HUDEP-2 (cell line): ENCODE data around the gene JAML.

ENCODE experiments used
- DNase-seq, 76 experiments: peaks; one replicate each; lab custom pipeline; 2025; ENCODE audit not compliant: unreplicated experiment in 76 of 76; lab: John Stamatoyannopoulos, UW

The JAML gene

DNA sequence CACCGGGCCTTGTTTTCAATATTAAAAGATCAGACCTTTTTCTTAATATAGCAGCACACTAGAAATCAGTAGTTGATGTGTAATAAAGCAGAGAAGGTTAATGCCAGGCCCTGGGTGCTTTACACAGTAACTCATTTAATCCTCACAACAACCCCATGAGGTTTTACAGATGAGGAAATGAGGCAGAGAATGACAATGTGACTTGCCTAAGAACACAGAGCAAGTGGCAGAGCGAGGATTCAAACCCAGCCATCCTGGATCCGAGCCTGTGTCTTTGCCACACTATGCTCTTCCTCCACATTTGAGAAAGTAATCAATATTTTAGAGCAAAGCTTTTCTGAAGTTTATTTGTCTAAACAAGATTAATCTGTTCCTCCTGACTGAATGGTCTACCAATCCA is 7.2 kb downstream of the JAML start:
- DNase-seq = no peak

DNA sequence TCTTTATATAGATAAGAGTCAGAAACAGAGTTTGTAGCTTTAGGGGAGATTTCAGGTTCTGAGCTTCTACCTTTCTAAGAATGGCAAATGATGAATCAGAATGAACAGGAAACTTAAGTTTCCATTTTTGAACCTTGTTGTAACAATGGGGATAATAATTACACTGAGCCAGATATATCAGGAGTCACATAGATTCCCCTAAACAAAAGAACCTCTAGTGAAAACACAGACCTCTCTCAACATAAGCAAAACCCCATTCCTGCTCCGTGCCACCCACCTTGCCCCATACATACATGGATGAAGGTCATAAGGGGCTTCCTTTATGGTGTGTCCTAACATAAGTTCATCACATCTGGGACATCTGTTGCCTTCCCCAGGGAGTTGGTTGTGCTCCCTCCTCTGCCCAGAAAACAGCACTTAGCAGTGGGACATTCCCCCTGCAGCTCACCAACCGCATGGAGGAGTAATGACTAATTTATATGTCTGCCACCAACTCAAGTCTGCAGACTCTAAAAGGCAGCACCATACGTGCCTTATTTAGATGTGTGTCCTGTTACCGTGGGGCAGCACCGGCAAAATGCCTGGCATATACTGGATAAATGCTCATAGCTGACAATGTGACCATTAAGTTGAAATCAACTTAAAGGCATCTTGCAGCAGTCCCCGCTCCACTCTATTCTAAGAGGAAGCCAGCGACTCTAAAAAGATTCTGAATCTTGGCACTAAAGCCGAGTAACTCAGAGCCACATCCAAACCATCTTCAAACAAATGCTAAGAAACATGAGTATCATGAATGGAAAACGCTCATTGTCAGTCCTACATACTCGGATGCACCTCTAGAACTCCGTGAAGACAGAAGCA is 8.0 kb downstream of the JAML start:
- no peak for DNase-seq

DNA sequence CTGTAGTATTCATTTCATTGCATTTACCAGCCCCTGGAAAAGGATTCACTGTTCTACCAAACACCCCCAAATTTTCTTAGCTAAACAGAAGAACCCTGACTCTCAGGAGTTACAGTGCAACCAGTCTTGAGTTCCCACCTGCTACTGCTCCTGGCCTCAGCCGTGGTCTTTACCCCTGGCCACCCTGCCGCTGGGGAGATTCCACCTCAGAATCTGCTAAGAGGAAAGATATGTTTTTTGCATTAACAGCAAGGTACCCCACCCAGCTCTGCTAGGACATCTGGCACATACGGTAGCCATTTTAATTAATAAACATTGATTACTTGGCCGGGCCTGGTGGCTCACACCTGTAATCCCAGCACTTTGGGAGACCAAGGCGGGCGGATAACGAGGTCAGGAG is 9.0 kb downstream of the JAML start:
- no peak for DNase-seq

DNA sequence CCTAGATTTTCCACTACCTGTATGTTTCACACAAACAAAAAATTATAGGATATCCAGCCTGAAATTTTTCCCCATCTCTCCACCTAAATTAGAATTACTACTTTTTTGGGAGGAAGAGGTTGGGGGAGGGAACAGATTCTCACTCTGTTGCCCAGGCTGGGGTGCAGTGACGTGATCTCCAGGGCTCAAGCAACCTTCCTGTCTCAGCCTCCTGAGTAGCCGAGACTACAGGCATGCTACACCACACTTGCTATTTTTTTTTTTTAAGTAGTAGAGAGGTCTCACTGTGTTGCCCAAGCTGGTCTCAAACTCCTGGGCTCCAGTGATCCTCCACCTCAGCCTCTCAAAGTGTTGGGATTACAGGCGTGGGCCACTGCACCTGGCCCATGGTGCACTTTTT is 9.5 kb downstream of the JAML start:
- no peak for DNase-seq

DNA sequence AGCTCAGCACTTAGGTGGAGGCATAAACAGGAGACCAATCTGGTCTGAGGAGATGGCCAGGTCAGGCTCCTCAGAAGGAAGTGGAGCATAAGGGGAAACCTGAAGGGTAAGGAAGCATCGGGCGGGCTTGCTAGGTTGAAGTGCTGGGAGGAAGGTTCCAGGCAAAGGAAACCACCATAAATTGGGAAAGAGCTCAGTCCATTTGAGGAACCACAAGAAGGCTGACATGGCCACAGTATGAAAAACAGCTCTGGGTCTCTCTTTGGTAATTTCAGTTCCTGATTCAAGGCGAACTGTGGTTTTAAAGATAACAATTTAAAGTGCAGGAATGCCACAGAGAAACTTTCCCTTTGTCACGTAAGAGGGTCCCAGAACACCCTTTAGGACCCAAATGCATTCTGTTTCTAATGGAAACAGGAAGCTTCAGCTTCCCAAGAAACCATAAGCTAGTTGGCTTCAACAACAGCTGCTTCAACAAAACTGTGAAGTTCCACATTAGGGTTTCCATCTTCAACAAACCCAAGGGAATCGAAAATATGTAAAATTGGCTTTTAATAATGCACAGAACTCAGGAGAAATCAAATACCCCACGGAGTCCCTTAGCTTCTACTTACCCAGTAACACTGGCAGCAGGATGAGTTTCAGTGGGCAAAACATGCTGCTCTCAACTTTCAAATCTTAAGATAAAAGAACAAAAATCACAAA is 10.4 kb downstream of the JAML start:
- DNase-seq = no peak

DNA sequence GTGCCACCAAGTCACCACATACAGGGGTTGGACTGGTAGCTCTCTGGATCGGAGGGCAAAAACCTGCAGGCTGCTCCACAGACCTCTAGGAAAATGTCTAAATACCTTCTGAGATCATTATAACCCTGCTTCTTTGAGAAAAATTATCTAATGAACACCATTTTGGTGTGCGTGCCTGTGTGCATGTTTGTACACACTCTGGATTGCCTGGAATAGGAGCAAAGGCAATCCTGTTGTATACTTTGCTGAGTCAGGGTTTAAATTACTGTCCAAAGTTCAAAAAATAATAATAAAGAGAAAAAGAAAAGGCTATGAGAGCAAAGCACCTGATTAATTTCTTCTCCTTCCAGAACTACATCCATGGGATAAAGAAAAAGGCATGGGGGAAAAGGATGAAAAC is 11.0 kb downstream of the JAML start:
- DNase-seq = no peak

DNA sequence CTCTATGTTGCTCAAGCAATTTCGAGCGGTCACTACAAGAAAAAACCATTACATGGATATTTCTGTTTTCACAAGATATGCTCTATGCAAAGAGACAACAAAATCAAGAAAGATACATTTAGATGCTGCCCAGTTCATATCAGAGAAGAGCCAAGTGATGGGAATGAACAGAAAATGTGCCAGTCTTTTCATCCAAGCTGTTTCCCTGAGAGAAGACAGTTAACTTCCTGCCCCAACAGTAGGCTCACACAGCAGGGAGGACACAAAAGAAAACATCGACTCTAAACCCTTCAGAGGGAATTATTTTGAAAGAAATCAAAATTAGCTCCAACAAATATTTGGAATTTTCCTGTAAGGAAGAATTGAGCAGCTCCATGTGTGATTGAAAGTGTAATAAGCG is 11.6 kb downstream of the JAML start:
- no peak for DNase-seq

DNA sequence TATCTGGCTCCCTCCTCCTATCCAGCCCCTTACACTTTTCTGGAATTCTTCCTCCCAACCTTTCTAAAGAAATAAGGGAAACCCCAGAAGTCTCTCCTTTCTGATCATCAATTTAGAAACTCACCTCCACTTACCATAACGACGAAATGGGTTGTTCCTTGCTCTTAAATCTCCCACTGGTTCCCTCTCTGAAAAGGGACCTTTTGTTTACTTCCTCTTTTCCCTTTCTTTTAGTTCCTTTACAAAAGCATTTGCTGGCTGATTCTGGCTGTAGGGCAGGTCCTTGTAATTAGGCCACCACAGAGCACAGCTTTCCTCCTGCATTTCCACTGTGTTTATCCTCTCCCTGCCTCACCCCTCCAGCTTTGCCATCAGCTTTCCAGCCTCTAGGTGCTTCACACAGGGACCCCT is 12.0 kb downstream of the JAML start:
- no peak for DNase-seq

DNA sequence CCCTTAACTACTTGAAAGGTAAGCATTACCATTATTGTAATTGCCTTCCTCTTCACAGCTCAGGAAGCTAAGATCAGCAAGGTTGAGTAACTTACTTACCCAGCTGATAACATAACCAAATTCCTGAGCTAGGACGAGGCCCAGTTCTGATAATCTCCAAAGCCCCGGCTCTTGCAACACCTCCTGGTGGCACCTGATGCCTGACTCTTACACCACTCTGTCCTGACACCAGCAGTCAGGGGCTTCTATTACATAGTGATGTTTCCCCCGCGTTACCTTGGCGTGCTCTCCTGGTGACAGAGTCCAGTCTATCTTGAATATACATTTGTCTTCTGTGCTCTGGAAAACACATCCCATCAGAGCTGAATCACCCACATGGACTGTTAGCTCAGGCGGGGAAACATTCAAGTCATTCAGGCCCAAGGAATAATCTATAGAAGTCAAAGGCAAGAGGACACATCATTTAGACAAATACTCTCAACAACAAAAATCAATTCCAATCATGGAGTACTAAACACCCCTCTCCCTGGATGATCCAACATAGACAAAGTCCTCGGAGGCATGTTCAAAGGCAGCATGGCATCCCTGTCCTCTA is 12.6 kb downstream of the JAML start:
- DNase-seq = no peak

DNA sequence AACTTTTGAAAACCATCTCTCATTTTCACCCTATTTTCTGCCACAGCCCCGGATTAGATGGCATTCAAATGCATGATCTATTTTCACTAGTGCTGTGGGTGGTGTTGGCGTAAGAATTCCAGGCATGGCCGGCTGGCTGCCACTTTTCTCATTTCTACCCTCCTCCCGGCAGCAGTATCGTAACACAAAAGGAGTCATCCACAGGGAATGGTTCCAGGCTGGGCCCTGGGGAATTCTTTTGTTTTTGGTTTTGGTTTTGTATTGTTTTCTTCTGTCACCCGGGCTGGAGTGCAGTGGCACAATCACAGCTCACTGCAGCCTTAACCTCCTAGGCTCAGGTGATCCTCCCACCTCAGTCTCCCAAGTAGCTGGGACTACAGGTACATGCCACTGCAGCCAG is 13.8 kb downstream of the JAML start:
- DNase-seq = no peak

DNA sequence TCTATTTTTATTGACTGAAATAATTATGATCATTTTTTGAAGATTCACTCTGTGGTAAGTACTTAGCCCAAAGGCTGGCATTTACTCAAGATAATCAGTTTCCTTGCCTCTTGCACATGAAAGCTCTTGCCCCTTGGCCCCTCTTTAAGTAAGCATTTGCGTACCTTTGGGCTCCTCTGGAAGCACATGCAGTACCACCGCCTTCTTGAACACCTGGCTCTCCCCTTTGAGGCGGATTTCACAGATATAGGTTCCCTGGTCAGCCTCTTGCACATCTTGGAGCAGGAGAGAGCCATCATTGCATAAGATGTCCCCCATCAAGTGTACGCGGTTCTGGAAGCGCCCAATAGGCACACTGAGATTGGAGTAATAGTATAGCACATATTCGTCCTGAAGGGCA is 14.5 kb downstream of the JAML start:
- no peak for DNase-seq

DNA sequence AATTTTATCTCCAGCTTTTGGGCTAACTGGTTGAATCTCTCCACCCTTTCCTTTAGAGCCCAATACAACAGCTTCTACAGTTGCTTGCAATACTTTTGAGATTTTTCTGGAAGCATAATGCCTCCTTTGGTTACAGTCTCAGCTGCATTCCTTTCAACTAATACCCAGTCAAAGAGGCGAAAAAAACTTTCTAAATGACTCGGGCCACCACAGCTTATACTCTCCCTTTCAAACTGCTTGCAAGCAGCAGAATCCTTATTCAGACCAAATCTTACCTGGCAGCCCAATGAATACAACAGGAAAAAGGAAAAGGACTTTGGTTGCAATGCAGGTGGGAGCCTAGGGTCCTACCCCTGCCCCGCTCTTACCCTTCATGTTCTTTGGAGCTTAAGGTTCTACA is 15.8 kb downstream of the JAML start:
- no peak for DNase-seq

DNA sequence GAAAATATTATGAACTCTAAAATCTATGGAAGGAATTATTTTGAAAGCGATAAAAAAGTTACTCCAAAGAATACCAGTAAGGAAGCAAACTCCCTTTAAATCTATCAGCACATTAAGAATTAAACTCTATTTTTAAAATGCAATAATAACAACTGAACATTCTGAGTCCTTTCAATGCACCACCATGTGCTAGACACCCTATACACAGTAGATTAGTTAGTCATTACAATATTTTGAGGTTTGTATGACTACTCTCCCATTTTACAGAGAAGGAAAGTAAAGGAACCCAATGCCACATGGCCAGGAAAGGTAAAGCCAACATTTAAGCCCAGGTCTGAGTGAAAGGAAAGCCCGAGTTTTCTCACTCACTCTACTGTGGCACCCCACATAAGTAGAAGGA is 17.7 kb downstream of the JAML start:
- no peak for DNase-seq

DNA sequence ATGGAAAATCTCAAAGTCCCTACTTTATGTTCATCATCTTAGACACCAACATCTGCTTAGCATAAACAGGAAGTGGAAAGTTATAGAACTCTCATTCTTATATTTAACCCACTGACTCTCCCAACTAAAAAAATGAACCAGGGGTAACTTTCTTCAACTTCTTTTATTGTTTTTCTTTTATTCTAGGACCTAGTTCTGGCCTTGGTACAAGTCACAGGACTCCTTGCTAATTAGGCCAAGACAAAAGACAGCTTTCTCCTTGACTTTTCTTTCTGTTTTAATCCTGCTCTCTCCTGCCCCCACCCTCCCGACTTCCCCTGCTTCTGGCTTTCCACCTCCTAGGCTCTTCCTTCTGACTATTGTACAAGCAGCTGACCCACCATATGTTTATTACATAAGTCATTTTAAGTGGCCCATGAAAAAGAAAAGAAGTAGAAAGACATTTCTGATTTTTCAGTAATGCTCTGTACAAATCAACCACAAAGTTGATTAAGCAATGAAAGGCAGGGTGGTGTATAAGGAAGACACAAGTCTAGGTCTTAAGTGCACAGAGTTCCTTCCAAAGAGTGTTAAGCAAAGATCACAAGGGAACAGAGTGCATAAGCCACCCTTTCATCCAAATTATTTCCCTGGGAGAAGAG is 18.3 kb downstream of the JAML start:
- no peak for DNase-seq

DNA sequence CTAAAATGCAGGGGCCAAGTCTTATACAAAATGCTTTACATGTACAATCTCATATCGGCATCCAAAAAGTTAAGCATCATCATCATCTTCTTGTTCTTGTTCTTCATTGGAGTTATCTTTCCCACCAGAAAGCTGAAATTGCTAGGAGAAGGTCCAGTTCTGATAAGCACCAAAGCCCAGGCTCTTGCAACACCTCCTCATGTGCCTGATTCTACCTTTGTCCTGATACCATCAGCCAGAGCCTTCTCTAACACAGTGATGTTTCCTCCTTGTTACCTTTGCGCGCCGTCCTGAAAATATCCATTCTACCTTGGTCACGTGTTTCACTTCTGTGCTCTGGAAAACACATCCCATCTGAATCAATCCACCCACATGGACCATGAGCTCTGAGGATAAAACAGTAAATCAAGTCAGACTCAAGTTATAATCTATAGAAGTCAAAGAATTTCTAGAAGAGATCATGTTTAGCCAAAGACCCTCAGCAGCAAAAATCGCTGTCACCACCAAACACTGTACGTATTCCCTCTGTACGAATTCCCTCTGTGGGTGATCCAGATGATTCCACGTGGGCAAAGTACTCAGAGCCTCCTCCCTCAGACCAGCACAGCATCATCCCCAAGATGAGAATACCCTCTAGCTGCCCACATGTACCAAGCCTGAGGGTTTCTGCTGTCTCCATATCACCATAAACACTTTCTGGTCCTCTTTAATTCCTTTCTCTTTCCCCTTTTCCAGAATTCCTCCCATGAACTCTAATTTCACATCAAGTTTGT is 19.0 kb downstream of the JAML start:
- no peak for DNase-seq

DNA sequence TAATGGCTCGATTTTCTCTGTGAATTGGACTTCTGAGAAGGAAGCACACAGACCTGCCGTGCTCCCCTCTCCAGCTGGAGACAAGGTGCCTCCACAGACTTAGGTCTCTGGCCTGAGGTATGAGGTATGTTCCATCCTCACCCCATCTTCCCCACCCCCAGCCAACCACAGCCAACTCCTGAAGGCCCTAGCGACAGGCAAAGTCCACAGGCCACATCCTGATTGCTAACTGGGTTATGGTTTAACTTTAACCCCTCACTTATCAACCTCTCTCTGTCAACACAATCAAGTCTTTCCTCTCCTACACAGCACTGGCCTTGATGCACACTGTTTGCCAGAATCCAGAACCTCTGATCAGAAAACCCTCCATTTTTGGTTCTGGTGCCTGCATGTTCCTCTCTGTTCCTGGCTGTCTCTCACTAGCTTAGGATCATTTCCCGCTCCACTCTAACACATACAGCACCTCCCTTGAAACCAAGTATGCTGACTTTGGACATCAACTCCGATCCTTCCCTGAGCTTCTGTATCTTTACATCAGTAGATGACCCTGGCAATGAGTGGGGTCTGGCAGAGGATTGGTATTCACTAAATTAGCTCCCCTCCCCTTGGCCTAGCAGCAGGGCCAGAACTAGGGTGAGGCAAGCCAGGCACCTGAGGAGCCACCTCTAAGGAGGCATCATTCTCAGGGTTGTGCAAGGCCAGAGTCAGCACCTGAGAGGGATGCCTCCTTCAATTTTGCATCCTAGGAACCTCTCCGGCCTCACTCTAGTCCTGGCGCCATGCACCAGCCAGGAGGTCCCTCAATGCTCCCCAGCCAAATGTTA is 22.0 kb downstream of the JAML start:
- DNase-seq = no peak

DNA sequence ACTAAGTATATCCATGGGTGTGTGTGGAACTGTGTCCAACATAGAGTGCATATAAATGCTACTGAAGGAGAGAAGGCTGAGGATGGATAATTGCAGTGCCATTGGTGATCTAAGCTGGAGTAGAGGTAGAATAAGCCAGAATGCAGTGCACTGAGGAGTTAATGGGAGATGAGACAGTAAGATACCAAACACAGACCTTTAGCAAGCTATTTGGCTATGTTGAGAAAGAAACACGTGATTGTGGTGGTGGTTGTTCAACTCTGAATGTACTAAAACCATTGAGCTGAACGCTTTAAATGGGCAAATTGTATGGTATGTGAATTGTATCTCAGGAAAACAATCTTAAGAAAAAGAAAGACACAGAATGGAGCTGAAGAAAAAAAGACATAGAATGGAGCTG is 22.8 kb downstream of the JAML start:
- no peak for DNase-seq

DNA sequence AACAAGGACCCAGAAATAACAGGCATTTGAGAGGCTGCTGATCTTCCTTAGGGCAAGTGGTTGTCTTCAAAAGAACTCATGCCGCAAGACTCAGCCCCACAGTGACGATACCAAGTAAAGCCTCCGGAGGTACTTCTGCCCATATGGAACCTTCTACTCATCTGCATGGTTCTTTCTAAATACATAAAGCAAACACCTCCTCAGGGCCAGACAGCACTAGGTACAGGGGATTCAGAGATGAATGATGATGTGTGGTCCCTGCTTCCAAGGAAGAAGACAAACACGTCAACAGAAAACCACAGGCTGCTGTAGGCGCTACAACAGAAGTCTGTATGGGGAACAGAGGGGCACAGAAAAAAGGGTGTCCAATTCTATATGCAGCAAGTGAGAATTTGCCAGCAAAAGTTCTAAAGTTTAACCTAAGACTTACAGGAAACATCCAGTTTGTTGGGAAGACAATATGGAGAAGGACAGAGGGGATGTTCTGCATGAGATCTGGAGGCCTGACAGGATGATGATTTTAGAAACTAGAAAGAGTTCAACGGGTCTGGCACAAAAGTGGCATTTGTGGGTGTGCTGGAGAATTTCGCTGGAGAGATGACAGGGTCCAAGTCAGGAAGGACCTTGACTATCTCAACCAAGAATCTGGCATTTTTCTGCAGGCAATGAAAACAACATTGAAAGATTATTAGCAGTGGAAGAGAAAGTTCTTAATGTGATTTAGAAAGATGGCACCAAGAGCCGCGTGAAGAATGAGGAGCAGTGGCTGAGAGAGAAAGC is 23.7 kb downstream of the JAML start:
- no peak for DNase-seq

DNA sequence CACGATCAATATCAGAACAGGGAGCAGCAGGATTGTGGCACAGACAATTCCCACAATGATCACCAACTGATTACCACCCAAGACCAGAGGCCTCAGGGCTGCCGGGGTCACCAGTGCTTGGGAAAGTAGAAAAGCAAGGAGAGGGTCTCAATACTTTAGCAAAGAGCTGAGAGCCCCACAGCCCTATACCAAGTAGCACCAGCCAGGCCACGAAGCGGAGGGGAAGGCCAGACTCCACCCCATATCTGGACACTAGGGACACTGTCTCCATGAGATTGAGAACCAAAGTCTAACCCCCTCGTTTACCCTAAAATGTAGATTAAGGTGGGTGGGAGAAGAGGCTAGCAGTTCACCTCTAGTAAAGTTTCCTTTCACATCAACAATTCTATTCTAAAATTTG is 24.3 kb downstream of the JAML start:
- DNase-seq = no peak
